Upper lobe of right lung (tissue), 1 donor: ENCODE measurements around the gene CEP120. TPM values are rescaled to one million over a fixed set of nuclear protein-coding genes. Genes with fewer than 3 reads are reported as not detected.

Experiments used
- ATAC-seq: fragments of 200-7000 bp; cut with Tn5 transposase; one replicate; pipeline ENCODE4 v1.9.1; 2020; ENCODE audit warnings: mild to moderate bottlenecking, moderate library complexity
- DNase-seq: peaks from one replicate; pipeline ENCODE4 v3.0.0-alpha.2; 2020
- H3K27ac ChIP-seq: fragments of 200-600 bp; one replicate; pipeline ENCODE4 v1.8.0; 2022
- H3K27me3 ChIP-seq: fragments of 200-600 bp; one replicate; pipeline ENCODE4 v1.8.0; 2022; ENCODE audit warnings: mild to moderate bottlenecking
- H3K36me3 ChIP-seq: fragments of 200-600 bp; one replicate; pipeline ENCODE4 v1.8.0; 2022
- H3K4me1 ChIP-seq: fragments of 200-600 bp; one replicate; pipeline ENCODE4 v1.8.0; 2022
- H3K4me3 ChIP-seq: fragments of 200-600 bp; one replicate; pipeline ENCODE4 v1.8.0; 2022; ENCODE audit warnings: mild to moderate bottlenecking
- H3K9me3 ChIP-seq: fragments of 200-600 bp; one replicate; pipeline ENCODE4 v1.8.0; 2022
- CTCF ChIP-seq: fragments of 200-600 bp; IDR thresholded peaks from one replicate; pipeline ENCODE4 v1.8.0; 2022; ENCODE audit warnings: antibody characterized with exemption
- intact Hi-C: fragments of 100-400 bp; cut with DNase I; formaldehyde crosslinking; loops from one replicate; pipeline ENCODE4 v1.11.0; 2022
- total RNA-seq: library from RNA; stranded (reverse); fragmentation: NEBNext Ultra II Directional; extraction: Animal tissue kit (Norgen Biotek cat#: 25700); gene quantifications from one replicate; pipeline ENCODE4 v1.2.1, GENCODE V29; 2021
- donor health status: DM: no; HTN: yes; CAD: no; lungs with severe emphysema.

The CEP120 gene
- total RNA-seq, 1 donor from 2014 or later, result 19.5 TPM

- intact Hi-C loops, result no loop called here
- Histone ChIP-seq H3K4me1 (no peaks in the 10 kb centered on the region), H3K9me3 (no peaks in the 10 kb centered on the region), H3K36me3 (no peaks in the 10 kb centered on the region), H3K4me3 (no peak overlapping the region), H3K27me3 (no peaks in the 10 kb centered on the region), H3K27ac (no peak overlapping the region)
- TF ChIP-seq CTCF, result no peak
- DNase-seq (no peak), ATAC-seq (no peak)
Measured at GRCh38 chr5:123450640-123451039, 27.4 kb upstream of the CEP120 start.

- no peaks in the 10 kb centered on the region for H3K9me3 ChIP-seq
- intact Hi-C loops, result no loop called here
- ATAC-seq (no peak), DNase-seq (no peak)
- no peak for TF ChIP-seq CTCF
- no peaks in the 10 kb centered on the region for H3K27me3 ChIP-seq
- H3K36me3 ChIP-seq, result no peaks in the 10 kb centered on the region
- no peak overlapping the region for H3K4me3 ChIP-seq
- H3K27ac ChIP-seq, result no peak overlapping the region
- no peaks in the 10 kb centered on the region for H3K4me1 ChIP-seq
Measured at GRCh38 chr5:123450114-123450513, 26.9 kb upstream of the CEP120 start.

- no peak for DNase-seq
- intact Hi-C loops, result no loop called here
- H3K27me3 ChIP-seq, result no peaks in the 10 kb centered on the region
- no peaks in the 10 kb centered on the region for H3K36me3 ChIP-seq
- H3K4me3 ChIP-seq, result no peak overlapping the region
- no peak overlapping the region for H3K27ac ChIP-seq
- no peak for ATAC-seq
- no peaks in the 10 kb centered on the region for H3K9me3 ChIP-seq
- no peaks in the 10 kb centered on the region for H3K4me1 ChIP-seq
- TF ChIP-seq CTCF, result no peak
Measured at GRCh38 chr5:123449424-123449974, 26.3 kb upstream of the CEP120 start.

GRCh38 chr5:123448743-123449142 lies 25.5 kb upstream of the CEP120 start:
- ATAC-seq, result no peak
- intact Hi-C loops, result no loop called here

GRCh38 chr5:123448017-123448617 lies 24.9 kb upstream of the CEP120 start:
- Histone ChIP-seq H3K9me3 (no peaks in the 10 kb centered on the region), H3K4me3 (no peak overlapping the region), H3K27ac (no peak overlapping the region), H3K4me1 (no peaks in the 10 kb centered on the region), H3K36me3 (no peaks in the 10 kb centered on the region), H3K27me3 (no peaks in the 10 kb centered on the region)
- TF ChIP-seq CTCF, result no peak
- ATAC-seq (no peak), DNase-seq (no peak)
- intact Hi-C loops, result no loop called here

More at GRCh38 chr5:123448743-123449142, 25.5 kb upstream of the CEP120 start:
- Histone ChIP-seq H3K9me3 (no peaks in the 10 kb centered on the region), H3K4me1 (no peaks in the 10 kb centered on the region), H3K36me3 (no peaks in the 10 kb centered on the region), H3K27ac (no peak overlapping the region), H3K27me3 (no peaks in the 10 kb centered on the region), H3K4me3 (no peak overlapping the region)
- no peak for TF ChIP-seq CTCF
- no peak for DNase-seq

- H3K27ac ChIP-seq, result no peak overlapping the region
- intact Hi-C loops, result no loop called here
- TF ChIP-seq CTCF, result no peak
- no peaks in the 10 kb centered on the region for H3K36me3 ChIP-seq
- H3K27me3 ChIP-seq, result no peaks in the 10 kb centered on the region
- no peaks in the 10 kb centered on the region for H3K9me3 ChIP-seq
- ATAC-seq (no peak), DNase-seq (no peak)
- H3K4me1 ChIP-seq, result no peaks in the 10 kb centered on the region
- no peak overlapping the region for H3K4me3 ChIP-seq
Measured at GRCh38 chr5:123444016-123444415, 20.8 kb upstream of the CEP120 start.
